Measurements from ENCODE around the gene LYZL2.

Gene LYZL2

DNA sequence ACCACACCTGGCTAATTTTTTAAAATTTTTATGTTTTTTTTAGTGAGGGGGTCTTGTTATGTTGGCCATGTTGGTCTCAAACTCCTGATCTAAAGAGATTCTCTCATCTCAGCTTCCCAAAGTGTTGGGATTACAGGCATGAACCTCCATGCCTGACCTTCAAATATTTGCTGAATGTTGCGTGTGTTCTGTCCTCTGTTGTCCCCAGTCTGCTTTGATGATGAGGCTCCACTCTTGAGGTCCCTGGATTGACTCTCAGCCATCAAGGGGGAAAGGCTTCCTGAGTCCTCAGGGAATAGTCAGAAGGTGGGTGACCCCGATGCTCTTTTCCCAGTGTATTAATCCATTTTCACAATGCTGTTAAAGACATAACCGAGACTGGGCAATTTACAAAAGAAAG is 26.0 kb downstream of the LYZL2 start:
- no peak for TF ChIP-seq TAF1 (IDR thresholded peaks at IDR 0.05; ENCODE audit: borderline replicate concordance, insufficient read depth, low read length)
- TF ChIP-seq, protein P1, sequence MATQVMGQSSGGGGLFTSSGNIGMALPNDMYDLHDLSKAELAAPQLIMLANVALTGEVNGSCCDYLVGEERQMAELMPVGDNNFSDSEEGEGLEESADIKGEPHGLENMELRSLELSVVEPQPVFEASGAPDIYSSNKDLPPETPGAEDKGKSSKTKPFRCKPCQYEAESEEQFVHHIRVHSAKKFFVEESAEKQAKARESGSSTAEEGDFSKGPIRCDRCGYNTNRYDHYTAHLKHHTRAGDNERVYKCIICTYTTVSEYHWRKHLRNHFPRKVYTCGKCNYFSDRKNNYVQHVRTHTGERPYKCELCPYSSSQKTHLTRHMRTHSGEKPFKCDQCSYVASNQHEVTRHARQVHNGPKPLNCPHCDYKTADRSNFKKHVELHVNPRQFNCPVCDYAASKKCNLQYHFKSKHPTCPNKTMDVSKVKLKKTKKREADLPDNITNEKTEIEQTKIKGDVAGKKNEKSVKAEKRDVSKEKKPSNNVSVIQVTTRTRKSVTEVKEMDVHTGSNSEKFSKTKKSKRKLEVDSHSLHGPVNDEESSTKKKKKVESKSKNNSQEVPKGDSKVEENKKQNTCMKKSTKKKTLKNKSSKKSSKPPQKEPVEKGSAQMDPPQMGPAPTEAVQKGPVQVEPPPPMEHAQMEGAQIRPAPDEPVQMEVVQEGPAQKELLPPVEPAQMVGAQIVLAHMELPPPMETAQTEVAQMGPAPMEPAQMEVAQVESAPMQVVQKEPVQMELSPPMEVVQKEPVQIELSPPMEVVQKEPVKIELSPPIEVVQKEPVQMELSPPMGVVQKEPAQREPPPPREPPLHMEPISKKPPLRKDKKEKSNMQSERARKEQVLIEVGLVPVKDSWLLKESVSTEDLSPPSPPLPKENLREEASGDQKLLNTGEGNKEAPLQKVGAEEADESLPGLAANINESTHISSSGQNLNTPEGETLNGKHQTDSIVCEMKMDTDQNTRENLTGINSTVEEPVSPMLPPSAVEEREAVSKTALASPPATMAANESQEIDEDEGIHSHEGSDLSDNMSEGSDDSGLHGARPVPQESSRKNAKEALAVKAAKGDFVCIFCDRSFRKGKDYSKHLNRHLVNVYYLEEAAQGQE (IDR thresholded peaks at IDR 0.05; ENCODE audit: insufficient read depth in 1 of 2, low read depth in 2 of 2, low read length in 2 of 2): no peak
- no peak for TF ChIP-seq FOXP2 (optimal IDR thresholded peaks at IDR 0.05; ENCODE audit: borderline replicate concordance, extremely low read depth, extremely low read length, insufficient read depth)
- no peak for TF ChIP-seq POLR2AphosphoS5 (IDR thresholded peaks at IDR 0.05; ENCODE audit: low read depth, low read length)
- no peak for TF ChIP-seq SIN3A (IDR thresholded peaks at IDR 0.05; ENCODE audit: borderline replicate concordance, insufficient read depth, low read length)

DNA sequence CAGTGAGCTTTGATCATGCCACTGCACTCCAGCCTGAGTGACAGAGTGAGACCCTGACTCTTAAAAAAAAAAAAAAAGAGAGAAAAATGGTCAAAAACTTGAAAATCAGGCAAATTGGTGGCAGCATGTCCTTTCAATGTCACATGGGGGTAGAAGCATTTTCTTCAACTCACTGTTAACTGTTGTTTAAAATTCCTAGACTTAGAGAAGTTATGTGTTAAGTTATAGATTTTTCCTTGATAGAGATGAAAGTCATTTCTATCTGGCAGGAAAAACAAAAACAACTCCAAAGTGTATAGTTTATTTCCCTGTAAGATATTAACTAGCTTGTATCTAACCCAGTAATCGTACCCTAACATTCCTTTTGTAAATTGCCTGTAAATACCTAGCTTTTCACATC is 26.8 kb downstream of the LYZL2 start:
- no peak for TF ChIP-seq FOXP2 (optimal IDR thresholded peaks at IDR 0.05; ENCODE audit: borderline replicate concordance, extremely low read depth, extremely low read length, insufficient read depth)
- no peak for TF ChIP-seq TAF1 (IDR thresholded peaks at IDR 0.05; ENCODE audit: borderline replicate concordance, insufficient read depth, low read length)
- TF ChIP-seq, protein P1 (IDR thresholded peaks at IDR 0.05; ENCODE audit: insufficient read depth in 1 of 2, low read depth in 2 of 2, low read length in 2 of 2): no peak
- TF ChIP-seq POLR2AphosphoS5 (IDR thresholded peaks at IDR 0.05; ENCODE audit: low read depth, low read length): no peak
- no peak for TF ChIP-seq SIN3A (IDR thresholded peaks at IDR 0.05; ENCODE audit: borderline replicate concordance, insufficient read depth, low read length)

DNA sequence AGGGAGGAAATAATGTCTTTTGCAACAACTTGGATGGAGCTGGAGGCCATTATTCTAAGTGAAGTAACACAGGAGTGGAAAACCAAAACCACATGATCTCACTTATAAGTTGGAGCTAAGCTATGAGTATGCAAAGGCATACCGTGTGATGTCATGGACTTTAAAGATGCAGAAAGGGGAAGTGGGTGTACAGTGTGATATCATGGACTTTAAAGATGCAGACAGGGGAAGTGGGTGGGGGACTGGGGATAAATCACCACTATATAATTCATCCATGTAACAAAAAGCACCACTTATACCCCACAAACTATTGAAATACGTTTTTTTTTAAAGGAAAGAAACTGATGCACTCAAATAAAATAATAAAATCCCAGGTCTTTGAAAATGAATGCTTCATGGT is 29.5 kb downstream of the LYZL2 start:
- no peak for TF ChIP-seq FOXP2 (optimal IDR thresholded peaks at IDR 0.05; ENCODE audit: borderline replicate concordance, extremely low read depth, extremely low read length, insufficient read depth)
- TF ChIP-seq, protein P1 (IDR thresholded peaks at IDR 0.05; ENCODE audit: insufficient read depth in 1 of 2, low read depth in 2 of 2, low read length in 2 of 2): no peak
- no peak for TF ChIP-seq TAF1 (IDR thresholded peaks at IDR 0.05; ENCODE audit: borderline replicate concordance, insufficient read depth, low read length)
- TF ChIP-seq SIN3A (IDR thresholded peaks at IDR 0.05; ENCODE audit: borderline replicate concordance, insufficient read depth, low read length): no peak
- TF ChIP-seq POLR2AphosphoS5 (IDR thresholded peaks at IDR 0.05; ENCODE audit: low read depth, low read length): no peak

DNA sequence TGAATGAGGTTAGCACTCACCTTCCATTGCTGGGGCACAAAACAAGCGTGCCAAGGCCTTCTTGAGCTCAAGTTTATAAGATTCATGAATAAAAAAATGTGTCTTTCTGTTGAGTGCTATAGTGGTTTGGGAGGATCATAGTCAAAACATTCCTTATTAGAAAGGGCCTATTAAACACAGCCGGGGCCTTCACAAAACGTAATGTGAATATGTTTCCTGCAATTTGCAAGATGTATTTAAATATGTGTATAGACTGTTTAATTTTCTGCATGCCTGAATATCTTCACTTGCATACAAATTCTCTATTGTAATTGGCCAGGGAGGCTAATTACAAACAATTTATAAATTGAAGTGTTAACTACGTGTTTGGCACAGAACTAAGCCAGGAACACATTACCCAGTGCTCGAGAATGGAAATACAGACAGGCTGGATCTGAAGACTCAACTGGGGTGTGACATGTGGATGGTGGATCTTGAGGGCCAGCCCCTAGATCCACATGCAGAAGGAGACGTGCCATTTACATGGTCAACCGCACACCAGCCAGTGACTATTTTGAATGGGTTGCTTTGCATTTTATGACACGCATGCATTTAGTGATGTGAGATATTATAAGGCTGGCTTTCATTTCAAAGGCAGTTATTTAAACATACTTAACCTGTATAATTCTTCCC is 31.3 kb downstream of the LYZL2 start:
- TF ChIP-seq SIN3A (IDR thresholded peaks at IDR 0.05; ENCODE audit: borderline replicate concordance, insufficient read depth, low read length): no peak
- no peak for TF ChIP-seq FOXP2 (optimal IDR thresholded peaks at IDR 0.05; ENCODE audit: borderline replicate concordance, extremely low read depth, extremely low read length, insufficient read depth)
- TF ChIP-seq TAF1 (IDR thresholded peaks at IDR 0.05; ENCODE audit: borderline replicate concordance, insufficient read depth, low read length): no peak
- no peak for TF ChIP-seq POLR2AphosphoS5 (IDR thresholded peaks at IDR 0.05; ENCODE audit: low read depth, low read length)
- TF ChIP-seq, protein P1 (IDR thresholded peaks at IDR 0.05; ENCODE audit: insufficient read depth in 1 of 2, low read depth in 2 of 2, low read length in 2 of 2): no peak
